Ureter (tissue), 1 donor: Measurements from ENCODE around the gene GABBR2. TPM values are rescaled to one million over a fixed set of nuclear protein-coding genes. Genes with fewer than 3 reads are reported as not detected.
"Not testable (repeated sequence)": the region's sequence is repeated elsewhere in the genome, so short reads cannot be mapped to it uniquely, and the experiment has no call there.

Experiments
- DNase-seq: peaks from one replicate; pipeline ENCODE4 v3.0.0-alpha.2; 2020; ENCODE audit warnings: low spot score
- total RNA-seq: library from RNA; stranded (reverse); gene quantifications from one replicate; pipeline ENCODE4 v1.2.4, GENCODE V29; 2023
- donor health status: DM: yes; HTN: yes; CAD: no.

GABBR2 gene
- total RNA-seq, 1 donor from 2014 or later = 12.2 TPM

- DNase-seq = no peak
Measured at GRCh38 chr9:98481676-98482075, 227.1 kb downstream of the GABBR2 start.

DNA sequence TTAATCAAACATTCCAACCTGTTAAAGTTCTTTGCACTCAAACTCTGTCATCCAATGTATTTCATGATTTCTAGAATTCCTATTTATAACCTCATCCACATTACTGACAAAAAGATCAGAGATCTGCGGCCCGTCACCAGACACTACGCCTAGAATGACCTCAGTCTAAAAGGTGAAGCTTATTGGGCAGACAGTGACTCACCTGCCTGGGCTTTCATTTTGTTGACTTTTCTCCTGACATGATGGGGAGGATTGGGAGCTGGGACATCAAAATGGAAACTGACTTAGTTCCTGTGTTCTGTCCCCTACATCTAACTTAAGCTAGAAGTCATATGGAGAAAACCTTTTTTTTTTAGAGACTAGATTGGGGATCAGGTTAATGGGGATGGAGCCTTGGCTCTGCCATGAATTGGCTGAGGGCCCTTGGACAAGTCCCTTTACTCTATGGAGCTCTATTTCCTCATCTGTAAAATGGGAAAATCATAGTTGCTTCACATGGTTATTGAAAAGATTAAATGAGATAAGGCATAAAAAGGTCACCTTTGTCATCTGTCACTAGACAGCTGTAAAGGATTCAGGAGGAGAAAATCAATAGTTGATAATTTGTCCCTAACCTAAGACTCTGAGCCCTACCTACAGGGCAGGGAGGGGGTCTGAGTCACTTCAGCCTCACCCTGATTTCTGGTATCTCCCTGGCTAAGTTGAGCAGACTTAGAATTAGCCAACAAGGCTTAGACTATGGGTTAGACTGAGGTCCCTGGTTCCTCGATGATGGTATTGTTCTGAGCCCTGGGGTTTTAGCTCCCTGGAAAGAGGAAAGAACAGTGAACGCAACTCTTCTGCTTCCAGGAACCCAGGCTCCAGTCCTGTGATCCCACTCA lies 228.5 kb downstream of the GABBR2 start:
- DNase-seq = no peak

- DNase-seq = no peak
Measured at GRCh38 chr9:98479449-98479848, 229.3 kb downstream of the GABBR2 start.

DNA sequence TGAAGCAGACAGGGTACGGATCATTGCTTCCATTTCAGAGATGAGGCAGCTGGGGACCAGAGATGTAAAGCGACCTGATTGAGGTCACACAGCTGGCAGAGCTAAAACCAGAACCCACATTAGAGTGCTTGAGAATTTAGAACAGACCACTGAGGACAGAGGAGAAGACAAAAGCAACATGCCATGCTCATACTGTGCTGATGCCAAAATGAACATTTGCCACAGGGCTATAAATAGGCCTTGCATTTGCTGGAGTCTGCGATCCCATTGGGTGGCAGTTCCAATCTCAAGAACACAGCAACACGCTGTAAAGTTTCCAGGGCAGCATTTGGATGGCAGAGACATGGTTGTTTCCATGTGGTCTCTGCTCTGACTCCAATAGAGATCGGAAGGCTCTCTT lies 230.9 kb downstream of the GABBR2 start:
- no peak for DNase-seq

GRCh38 chr9:98472216-98472615 lies 236.5 kb downstream of the GABBR2 start:
- DNase-seq = no peak

- no peak for DNase-seq
Measured at GRCh38 chr9:98471185-98471584, 237.6 kb downstream of the GABBR2 start.

- DNase-seq = no peak
Measured at GRCh38 chr9:98468567-98469239, 240.0 kb downstream of the GABBR2 start.

DNA sequence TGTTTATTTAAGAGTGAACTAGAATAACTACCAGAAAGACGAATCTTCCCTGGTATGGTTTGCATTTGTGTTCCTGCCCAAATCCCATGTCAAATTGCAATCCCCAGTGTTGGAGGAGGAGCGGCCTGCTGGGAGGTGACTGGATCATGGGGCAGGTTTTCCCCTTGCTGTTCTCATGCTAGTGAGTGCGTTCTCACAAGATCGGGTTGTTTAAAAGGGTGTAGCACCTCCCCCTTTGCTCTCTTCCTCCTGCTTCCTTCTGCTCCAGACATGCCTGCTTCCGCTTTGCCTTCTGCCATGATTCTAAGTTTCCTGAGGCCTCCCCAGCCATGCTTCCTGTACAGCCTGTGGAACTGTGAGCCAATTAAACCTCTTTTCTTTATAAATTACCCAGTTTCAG lies 242.9 kb downstream of the GABBR2 start:
- no peak for DNase-seq

- not testable (repeated sequence) for DNase-seq
Measured at GRCh38 chr9:98464156-98464690, 244.5 kb downstream of the GABBR2 start.

DNA sequence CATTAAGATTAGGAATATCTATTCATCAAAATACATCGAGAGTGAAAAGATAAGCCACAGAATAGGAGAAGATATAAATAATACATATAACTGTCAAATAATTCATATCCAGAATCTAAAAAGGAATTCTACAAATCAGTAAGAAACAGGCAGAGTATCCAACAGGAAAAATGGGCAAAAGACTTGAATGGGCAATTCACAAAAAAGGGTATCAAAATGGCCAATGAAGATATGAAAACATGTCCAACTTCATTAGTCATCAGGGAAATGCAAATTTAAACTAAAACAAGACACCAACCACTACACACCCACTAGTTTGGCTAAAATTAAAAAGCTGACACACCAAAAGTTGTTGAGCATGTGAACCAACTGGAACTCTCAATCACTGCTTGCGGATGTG lies 246.4 kb downstream of the GABBR2 start:
- DNase-seq = no peak

- no peak for DNase-seq
Measured at GRCh38 chr9:98460704-98461103, 248.0 kb downstream of the GABBR2 start.

DNA sequence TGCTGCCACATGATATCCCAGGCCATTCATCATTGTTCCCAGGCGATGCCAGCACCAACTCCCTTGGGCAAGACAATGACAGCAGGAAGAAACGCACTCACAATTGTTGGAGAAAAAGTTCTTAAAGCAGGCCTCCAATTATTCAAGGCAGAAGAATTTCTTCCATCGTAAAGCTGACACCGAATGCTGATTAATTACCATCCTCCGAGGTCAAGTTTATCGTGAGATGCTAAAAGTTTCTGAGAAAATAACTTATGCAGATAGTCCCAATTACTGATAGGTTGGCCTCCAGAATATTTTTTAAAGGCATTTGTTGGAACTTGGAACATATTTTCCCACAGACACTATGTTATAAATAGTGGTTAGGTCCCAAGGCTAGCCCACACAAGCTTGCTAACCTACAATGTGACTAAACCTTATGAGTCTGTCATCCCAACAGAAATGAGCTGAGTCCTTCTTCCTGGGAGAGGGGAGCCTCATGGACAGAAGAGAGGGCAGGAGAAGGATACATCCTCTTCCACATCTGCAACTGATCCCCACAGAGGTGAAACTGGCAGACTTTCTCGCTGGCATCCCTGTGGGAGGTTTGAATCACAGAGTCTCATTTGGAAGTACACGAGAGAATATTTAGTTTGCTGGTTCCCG lies 250.9 kb downstream of the GABBR2 start:
- DNase-seq = no peak

GRCh38 chr9:98456156-98456613 lies 252.6 kb downstream of the GABBR2 start:
- DNase-seq = no peak

DNA sequence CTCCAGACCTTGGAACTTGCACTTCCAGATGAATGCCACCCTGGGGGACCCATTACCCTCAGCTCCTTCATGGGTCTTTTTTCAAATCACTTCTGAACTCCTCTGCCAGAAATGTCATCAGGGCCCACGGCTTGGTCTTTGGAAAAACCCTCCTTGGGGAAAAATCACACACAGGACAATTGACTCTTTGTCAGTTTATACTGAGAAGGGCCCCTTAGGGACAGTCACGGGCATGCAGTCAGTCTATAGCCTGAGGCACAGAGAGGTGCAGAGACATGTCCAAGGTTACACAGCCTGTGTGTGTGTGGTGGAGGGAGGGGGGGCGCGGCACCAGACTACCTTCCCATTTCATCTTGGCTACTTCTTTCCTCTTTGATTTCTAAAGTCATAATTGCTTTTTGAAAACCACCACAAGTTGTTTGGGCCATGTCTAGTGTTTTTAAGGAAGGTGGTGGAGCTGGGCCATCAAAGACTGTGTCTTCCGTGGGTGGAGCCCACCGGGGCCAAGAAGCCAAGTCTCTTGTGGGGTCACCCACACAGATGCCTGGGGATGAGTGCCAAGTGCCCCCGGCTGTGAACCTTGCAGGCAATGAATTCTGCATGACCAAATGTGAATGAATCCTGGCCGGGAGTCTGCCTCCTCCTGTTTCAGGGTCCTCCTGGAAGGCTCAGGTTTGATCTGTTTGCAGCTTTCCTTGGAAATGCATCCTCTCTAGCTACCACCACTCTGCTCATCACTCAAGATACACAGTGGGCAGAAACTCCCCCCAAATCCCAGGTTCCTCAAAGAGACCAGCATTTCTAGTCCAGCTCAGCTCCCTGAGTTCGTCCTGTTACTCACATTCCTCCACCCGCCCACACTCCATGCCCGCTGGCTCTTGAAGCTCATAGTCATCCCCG lies 253.2 kb downstream of the GABBR2 start:
- no peak for DNase-seq

GRCh38 chr9:98453589-98454311 lies 255.0 kb downstream of the GABBR2 start:
- no peak for DNase-seq

GRCh38 chr9:98451576-98451975 lies 257.2 kb downstream of the GABBR2 start:
- DNase-seq = no peak

DNA sequence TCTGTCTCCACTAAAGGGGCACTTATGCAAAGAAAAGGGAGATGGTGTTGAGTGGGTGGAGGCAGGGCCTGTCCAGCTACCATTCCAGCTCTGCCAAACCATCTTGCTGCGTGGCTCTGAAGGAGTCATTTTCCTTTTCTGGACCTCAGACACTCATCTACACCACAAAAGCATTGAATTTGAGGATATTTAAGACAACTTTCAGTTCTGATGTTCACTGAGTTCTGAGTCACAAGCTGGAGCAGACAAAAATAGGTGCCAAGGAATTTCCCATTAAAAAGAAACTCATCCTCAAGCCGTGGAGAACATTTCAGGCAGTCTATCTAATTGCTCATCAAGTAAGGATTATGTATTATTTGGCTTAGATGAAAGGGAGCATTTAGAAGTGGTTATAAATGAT lies 258.2 kb downstream of the GABBR2 start:
- DNase-seq = no peak

DNA sequence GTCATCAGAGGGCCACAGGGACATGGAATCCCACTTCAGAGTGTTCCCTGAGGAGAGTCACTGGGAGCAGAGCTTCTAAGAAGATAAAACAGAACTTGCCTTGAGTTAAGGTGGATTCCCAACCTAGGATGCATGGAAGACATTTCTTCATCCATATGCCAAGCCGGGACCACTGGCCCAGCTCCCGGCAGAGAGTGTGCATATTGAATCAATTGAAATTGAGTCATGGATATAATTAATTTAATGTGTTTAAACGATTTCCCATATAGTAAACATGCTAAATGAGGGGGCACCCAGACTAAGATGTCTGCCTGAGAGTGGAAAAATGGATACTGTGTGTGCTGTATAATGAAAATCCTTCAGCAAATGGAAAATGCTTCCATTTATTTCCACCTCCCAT lies 258.9 kb downstream of the GABBR2 start:
- DNase-seq = no peak

GRCh38 chr9:98445576-98445975 lies 263.2 kb downstream of the GABBR2 start:
- no peak for DNase-seq

GRCh38 chr9:98444601-98445000 lies 264.1 kb downstream of the GABBR2 start:
- DNase-seq = no peak

DNA sequence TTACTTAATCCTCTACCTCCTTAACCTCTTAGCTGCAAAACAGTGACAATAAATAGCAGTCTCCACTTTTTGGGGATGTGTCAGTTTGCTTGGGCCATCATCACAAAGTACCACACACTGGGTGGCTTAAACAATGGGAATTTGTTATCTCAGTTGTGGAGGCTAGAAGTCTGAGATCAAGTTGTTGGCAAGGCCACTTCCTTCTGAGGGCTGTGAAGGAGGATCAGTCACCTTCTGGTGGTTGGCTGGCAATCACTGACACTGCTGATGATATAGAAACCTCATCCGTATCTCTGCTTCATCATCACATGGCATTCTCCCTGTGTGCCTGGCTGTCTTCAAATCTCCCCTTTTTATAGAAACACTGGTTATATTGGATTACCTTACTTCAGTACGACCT lies 266.2 kb downstream of the GABBR2 start:
- DNase-seq = no peak
